ENCODE data around the gene PRR15. TPM values are rescaled to one million over a fixed set of nuclear protein-coding genes. Genes with fewer than 3 reads are reported as not detected.
A peak's percentile ranks its signal among the peaks of the same experiment; 100 is the strongest.

Gene PRR15, protein sequence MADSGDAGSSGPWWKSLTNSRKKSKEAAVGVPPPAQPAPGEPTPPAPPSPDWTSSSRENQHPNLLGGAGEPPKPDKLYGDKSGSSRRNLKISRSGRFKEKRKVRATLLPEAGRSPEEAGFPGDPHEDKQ
- total RNA-seq: 1 to 10 TPM in 1 of 9 donors, under 1 TPM in 4, not detected in 4; 0.17 to 7.0 (median 0.29) TPM
- polyA plus RNA-seq: under 1 TPM; 0.27 to 0.29 TPM
- long read RNA-seq, donor 1: 0 reads
- long read RNA-seq, donor 2: 0 reads
- long read RNA-seq, donor 3: 0 reads

DNA sequence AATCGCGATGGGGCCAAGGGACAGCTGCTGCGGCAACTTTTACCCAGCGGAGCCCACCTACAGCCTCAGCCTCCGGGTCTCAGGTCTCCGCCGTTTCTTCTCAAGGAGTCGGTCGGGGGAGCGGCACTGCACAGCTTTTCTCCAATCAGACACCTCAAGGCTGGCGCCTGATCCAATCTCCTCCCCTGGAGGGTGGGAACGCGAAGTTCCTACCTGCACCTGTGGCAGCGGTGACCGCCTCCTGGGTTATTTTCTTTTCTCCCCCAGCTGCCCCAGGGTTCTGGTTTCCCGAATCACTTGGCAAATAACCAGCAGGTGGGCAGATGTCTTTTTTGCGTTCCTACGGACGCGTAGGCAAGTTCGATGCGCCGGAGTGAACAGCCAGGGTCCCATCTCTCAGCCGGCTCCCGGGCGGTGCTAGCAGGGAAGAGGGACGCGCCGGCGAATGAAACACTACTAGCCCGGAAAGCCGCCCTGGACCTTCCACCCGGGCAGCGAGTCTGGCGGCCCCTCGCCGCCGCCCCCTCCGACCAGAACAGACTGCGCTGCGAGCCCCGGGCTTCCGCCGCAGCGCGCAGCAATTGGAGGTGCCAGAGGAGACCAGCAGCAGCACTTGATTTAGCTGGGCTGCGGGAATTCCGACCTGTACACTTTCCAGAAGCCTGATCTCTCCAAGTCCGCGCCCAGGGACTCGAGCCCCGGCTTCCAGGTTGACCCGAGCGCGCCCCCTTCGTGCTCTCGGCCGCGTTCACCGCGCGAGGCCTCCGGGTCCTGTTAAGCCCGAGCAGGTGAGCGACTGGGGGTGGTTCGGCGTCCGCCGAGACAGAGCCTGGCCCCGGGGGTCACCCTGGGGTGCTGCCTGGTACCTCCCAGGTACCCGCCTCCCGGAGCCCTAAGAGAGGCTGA, at the start of gene PRR15:
PRR15 (plus strand) TSS at position 246 of the 906 bp plus-strand sequence. CDS start 2,495 bp downstream, outside the sequence.
- peaks cover 0 to 42% (median 27%) of the 10 kb centered on the region in 12 donors for H3K4me1 ChIP-seq
- 0 to 1% (median 1%) methylated on average over 21 to 72 of the region's 72 CpGs for WGBS, 4 donors
- H3K27me3 ChIP-seq: peaks cover 5 to 73% (median 37%) of the 10 kb centered on the region in 9 donors

DNA sequence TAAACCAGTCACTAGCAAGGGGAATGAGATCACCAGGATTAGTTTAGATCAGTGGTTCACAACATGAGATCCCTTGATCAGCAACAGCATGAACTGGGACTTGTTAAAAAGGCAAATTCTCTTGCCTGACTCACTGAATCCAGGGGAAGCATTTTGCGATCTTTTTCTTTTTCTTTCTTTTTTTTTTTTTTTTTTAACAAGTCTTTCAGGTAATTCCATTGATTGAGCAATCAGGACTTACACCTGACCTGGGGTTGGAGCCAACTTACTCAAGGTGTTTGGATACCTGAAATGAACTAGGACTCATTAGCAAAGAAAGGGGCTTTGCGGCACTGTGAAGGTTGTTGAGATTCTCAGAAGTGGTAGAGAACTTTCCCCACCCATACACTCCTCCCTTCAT, 47.1 kb upstream of the PRR15 start:
- H3K27ac ChIP-seq: no peak overlapping the region
- H3K27me3 ChIP-seq: no peaks in the 10 kb centered on the region
- H3K9me3 ChIP-seq: peaks cover 0 to 5% (median under 1%) of the 10 kb centered on the region in 12 donors
- no peaks in the 10 kb centered on the region for H3K4me1 ChIP-seq
- DNase-seq (no peak), ATAC-seq (no peak)
- H3K4me3 ChIP-seq: no peak overlapping the region
- 92 to 99% (median 97%) methylated on average over 2 of the region's 2 CpGs for WGBS, 4 donors
- peaks cover 0 to 28% (median 15%) of the 10 kb centered on the region in 9 donors for H3K36me3 ChIP-seq
- intact Hi-C loops (cut with DNase I): no loop called here
- TF ChIP-seq POLR2A (IDR thresholded peaks at IDR 0.05): no peak
- TF ChIP-seq, protein P1, sequence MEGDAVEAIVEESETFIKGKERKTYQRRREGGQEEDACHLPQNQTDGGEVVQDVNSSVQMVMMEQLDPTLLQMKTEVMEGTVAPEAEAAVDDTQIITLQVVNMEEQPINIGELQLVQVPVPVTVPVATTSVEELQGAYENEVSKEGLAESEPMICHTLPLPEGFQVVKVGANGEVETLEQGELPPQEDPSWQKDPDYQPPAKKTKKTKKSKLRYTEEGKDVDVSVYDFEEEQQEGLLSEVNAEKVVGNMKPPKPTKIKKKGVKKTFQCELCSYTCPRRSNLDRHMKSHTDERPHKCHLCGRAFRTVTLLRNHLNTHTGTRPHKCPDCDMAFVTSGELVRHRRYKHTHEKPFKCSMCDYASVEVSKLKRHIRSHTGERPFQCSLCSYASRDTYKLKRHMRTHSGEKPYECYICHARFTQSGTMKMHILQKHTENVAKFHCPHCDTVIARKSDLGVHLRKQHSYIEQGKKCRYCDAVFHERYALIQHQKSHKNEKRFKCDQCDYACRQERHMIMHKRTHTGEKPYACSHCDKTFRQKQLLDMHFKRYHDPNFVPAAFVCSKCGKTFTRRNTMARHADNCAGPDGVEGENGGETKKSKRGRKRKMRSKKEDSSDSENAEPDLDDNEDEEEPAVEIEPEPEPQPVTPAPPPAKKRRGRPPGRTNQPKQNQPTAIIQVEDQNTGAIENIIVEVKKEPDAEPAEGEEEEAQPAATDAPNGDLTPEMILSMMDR (IDR thresholded peaks at IDR 0.05): no peak

More for the DNA sequence above, at the start of gene PRR15:
- no peaks in the 10 kb centered on the region for H3K36me3 ChIP-seq
- no peaks in the 10 kb centered on the region for H3K9me3 ChIP-seq
- peak within 1 kb of the TSS; percentile 36 to 67 (median 57) for H3K4me3 ChIP-seq
- intact Hi-C loops (cut with DNase I): no loop called here
- ATAC-seq (peak in 3 of 4 donors; percentile 47 to 50 (median 50)), DNase-seq (peak in 4 of 5 donors; percentile 14 to 59 (median 23))
- TF ChIP-seq POLR2A (IDR thresholded peaks at IDR 0.05): no peak
- TF ChIP-seq, protein P1 (IDR thresholded peaks at IDR 0.05): no peak
- H3K27ac ChIP-seq: peak within 1 kb of the TSS in 3 of 12 donors; percentile 41 to 60 (median 49)

DNA sequence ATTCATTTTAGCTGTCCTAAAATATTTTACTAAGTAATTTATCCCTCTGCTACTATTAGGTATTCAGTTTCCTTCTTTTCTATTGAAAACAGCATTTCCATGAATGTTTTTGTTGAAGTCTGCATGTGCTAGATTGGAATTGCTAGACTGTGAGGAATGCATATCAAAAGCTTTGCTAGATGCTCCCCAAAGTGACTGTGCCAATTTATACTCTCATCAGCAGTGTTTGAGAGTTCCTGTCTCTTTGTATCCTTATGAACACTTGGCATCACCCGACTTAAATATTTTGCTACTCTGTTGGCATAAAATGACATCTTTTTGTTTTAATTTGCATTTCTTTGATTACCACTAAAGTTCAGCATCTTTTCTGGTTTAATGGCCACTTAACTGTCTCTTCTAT, 45.0 kb upstream of the PRR15 start:
- WGBS, 4 donors: 69 to 85% (median 76%) methylated on average over 1 of the region's 1 CpG
- no peak for ATAC-seq

More for the DNA sequence above, 45.0 kb upstream of the PRR15 start:
- no peaks in the 10 kb centered on the region for H3K27me3 ChIP-seq
- peaks cover 0 to 8% (median 0%) of the 10 kb centered on the region in 9 donors for H3K36me3 ChIP-seq
- H3K27ac ChIP-seq: no peak overlapping the region
- no peak overlapping the region for H3K4me3 ChIP-seq
- intact Hi-C loops (cut with DNase I): no loop called here
- H3K9me3 ChIP-seq: peaks cover 0 to 20% (median 3%) of the 10 kb centered on the region in 12 donors
- no peak for DNase-seq
- TF ChIP-seq, protein P1 (IDR thresholded peaks at IDR 0.05): no peak
- no peak for TF ChIP-seq POLR2A (IDR thresholded peaks at IDR 0.05)
- H3K4me1 ChIP-seq: no peaks in the 10 kb centered on the region
